ENCODE results near the gene IL25. TPM values are rescaled to one million over a fixed set of nuclear protein-coding genes. Genes with fewer than 3 reads are reported as not detected.

IL25 gene
- total and polyA plus RNA-seq, 2 experiments from 2014 or later: not detected

GRCh38 chr14:23402296-23403138 is 29.9 kb downstream of the IL25 start:
- Mint-ChIP-seq H3K27ac (peak overlapping the region; percentile 75; the same call in 1 of the 2 replicates), H3K27me3 (ENCODE audit: insufficient read depth, low read depth, poor library complexity) (peaks cover 21% of the 10 kb centered on the region), H3K4me3 (no peak overlapping the region), H3K9me3 (no peaks in the 10 kb centered on the region; the same call in 2 of the 3 replicates), H3K36me3 (ENCODE audit: low read depth) (no peaks in the 10 kb centered on the region; the same call in 2 of the 3 replicates), H3K4me1 (peaks cover 6% of the 10 kb centered on the region; the same call in 1 of the 3 replicates)
- H3K4me3 ChIP-seq: no peak overlapping the region
- TF ChIP-seq STAT1 (IDR thresholded peaks at IDR 0.05; ENCODE audit: unreplicated experiment): no peak
- no peaks in the 10 kb centered on the region for H3K4me1 ChIP-seq (ENCODE audit: insufficient read depth)
- H3K79me2 ChIP-seq (replicated peaks; ENCODE audit: insufficient read depth): no peaks in the 10 kb centered on the region
- H4K20me1 ChIP-seq (replicated peaks; ENCODE audit: insufficient read depth): no peaks in the 10 kb centered on the region
- H3K27me3 ChIP-seq (ENCODE audit: insufficient read depth): no peaks in the 10 kb centered on the region
- no peaks in the 10 kb centered on the region; the same call in 1 of the 2 replicates for H3K9me2 ChIP-seq (ENCODE audit: insufficient read depth)
- H3K27ac ChIP-seq (ENCODE audit: low read depth): no peak overlapping the region
- ATAC-seq: peak; percentile 75
- no peak overlapping the region for H3K4me2 ChIP-seq
- peak overlapping the region; percentile 74 for H2AFZ ChIP-seq
- no peaks in the 10 kb centered on the region for H3K36me3 ChIP-seq (ENCODE audit: insufficient read depth)
- peak; percentile 21 for DNase-seq (ENCODE audit: low spot score)
- H3F3A ChIP-seq (replicated peaks; ENCODE audit: low read depth): no peaks in the 10 kb centered on the region

GRCh38 chr14:23403139-23403438 is 30.5 kb downstream of the IL25 start:
- DNase-seq (ENCODE audit: low spot score) (no peak), ATAC-seq (no peak)
- H3K9me3 Mint-ChIP-seq: no peaks in the 10 kb centered on the region; the same call in 2 of the 3 replicates
- no peak overlapping the region for H2AFZ ChIP-seq
- H3K27ac ChIP-seq (ENCODE audit: low read depth): no peak overlapping the region
- H3K27ac Mint-ChIP-seq: no peak overlapping the region
- H3K36me3 Mint-ChIP-seq (ENCODE audit: low read depth): no peaks in the 10 kb centered on the region; the same call in 2 of the 3 replicates
- no peaks in the 10 kb centered on the region for H3K27me3 ChIP-seq (ENCODE audit: insufficient read depth)
- H3K27me3 Mint-ChIP-seq (ENCODE audit: insufficient read depth, low read depth, poor library complexity): peaks cover 23% of the 10 kb centered on the region
- H3K4me1 ChIP-seq (ENCODE audit: insufficient read depth): no peaks in the 10 kb centered on the region
- H4K20me1 ChIP-seq (replicated peaks; ENCODE audit: insufficient read depth): no peaks in the 10 kb centered on the region
- peaks cover 6% of the 10 kb centered on the region; the same call in 1 of the 3 replicates for H3K4me1 Mint-ChIP-seq
- H3K36me3 ChIP-seq (ENCODE audit: insufficient read depth): no peaks in the 10 kb centered on the region
- H3K9me2 ChIP-seq (ENCODE audit: insufficient read depth): no peaks in the 10 kb centered on the region; the same call in 1 of the 2 replicates
- no peaks in the 10 kb centered on the region for H3F3A ChIP-seq (replicated peaks; ENCODE audit: low read depth)
- H3K79me2 ChIP-seq (replicated peaks; ENCODE audit: insufficient read depth): no peaks in the 10 kb centered on the region
- no peak overlapping the region for H3K4me3 ChIP-seq
- no peak overlapping the region for H3K4me2 ChIP-seq
- H3K4me3 Mint-ChIP-seq: no peak overlapping the region
- TF ChIP-seq ZNF462 (CRISPR knock-in tag; IDR thresholded peaks at IDR 0.05): no peak
- no peak for TF ChIP-seq EZH2phosphoT487 (IDR thresholded peaks at IDR 0.05; ENCODE audit: unreplicated experiment)
- TF ChIP-seq ZNF331 (CRISPR knock-in tag; IDR thresholded peaks at IDR 0.05; ENCODE audit: low read depth): no peak
- TF ChIP-seq EZH2 (IDR thresholded peaks at IDR 0.05; ENCODE audit: low read depth, unreplicated experiment): no peak
- no peak for TF ChIP-seq JUNB (IDR thresholded peaks at IDR 0.05; ENCODE audit: unreplicated experiment)
- TF ChIP-seq REST (IDR thresholded peaks at IDR 0.05; ENCODE audit: unreplicated experiment): no peak
- TF ChIP-seq POLR2AphosphoS5 (IDR thresholded peaks at IDR 0.05; ENCODE audit: low read depth): no peak
- TF ChIP-seq ZNF114 (CRISPR knock-in tag; IDR thresholded peaks at IDR 0.05): no peak
- TF ChIP-seq ETS1 (IDR thresholded peaks at IDR 0.05): no peak

All from GM23338 (cell line).